Testis (tissue), 2 donors: Measurements from ENCODE around the gene CST9L.

Experiments used
- CTCF ChIP-seq, 3 experiments: fragments of 450-650 bp in 2 of 3; fragments of 200-600 bp in 1 of 3; sonication (generic) in 1 of 3; IDR thresholded peaks; one replicate each; pipeline ENCODE4 v1.5.1; 2016 to 2019; ENCODE audit warnings: antibody characterized with exemption in 3 of 3, mild to moderate bottlenecking in 2 of 3, moderate library complexity in 1 of 3
- POLR2A ChIP-seq: fragments of 450-650 bp; IDR thresholded peaks from one replicate; pipeline ENCODE4 v1.6.1; 2017; ENCODE audit warnings: antibody characterized with exemption, mild to moderate bottlenecking, moderate library complexity

DNA sequence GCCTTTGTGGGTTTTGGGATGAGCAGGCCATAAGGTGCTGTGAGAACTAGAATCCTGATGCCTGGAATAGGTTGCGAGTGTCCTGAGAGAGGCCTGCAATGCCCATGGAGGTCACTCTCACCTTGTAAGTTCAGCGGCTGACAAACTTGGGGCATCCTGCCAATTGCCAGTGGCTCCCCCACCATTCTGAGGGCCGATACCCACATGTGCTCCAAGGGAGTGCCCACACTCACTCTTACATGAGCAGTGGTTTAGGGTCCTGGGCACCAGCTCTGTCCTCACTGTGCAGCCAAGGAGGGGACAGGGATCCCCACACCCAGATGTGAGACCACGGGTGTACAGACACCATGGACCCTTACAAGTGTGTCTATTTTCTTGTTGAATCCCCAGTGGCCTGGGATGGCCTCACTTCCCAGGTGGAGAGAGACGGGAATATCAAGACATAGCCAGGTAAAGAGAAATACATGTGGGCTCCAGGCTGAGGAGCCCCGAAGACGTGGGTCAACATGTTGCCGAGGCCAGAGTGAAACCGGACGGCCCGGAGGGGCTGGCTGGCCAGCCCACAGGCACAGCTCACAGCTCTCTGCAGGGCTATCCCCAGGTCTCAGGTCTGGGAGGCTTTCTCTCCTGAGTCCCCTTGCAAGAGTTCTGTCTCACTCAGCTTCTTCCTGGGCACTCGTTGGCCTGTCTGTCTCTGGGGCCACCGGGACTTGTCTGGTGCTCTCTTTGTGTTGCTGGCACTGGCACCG, 39.4 kb upstream of the CST9L start:
- TF ChIP-seq CTCF (IDR thresholded peaks at IDR 0.05) (no peak), POLR2A (no peak)
